HEK293T (cell line): ENCODE measurements around the gene LRRC4C.

Experiments
- CTCF ChIA-PET: fragments of 350-600 bp; formaldehyde crosslinking; extraction: SDS; loops from one replicate; lab custom pipeline; 2021; ENCODE audit warnings: antibody characterized with exemption, inconsistent platforms; lab: Yijun Ruan, JAX
- POLR2A ChIA-PET: fragments of 350-600 bp; formaldehyde crosslinking; extraction: SDS; loops from one replicate; lab custom pipeline; 2020; ENCODE audit warnings: antibody characterized with exemption, inconsistent platforms; lab: Yijun Ruan, JAX
- DNase-seq: peaks from one replicate; pipeline ENCODE4 v3.0.0; 2012; ENCODE audit warnings: mixed read lengths; ENCODE audit errors: extremely low spot score
- ARNT ChIP-seq: fragments of 450-650 bp; IDR thresholded peaks from 2 replicates; pipeline ENCODE4 v1.6.1; 2017; ENCODE audit warnings: mild to moderate bottlenecking
- BHLHE40 ChIP-seq: fragments of 450-650 bp; IDR thresholded peaks from 2 replicates; pipeline ENCODE4 v1.6.1; 2016; ENCODE audit warnings: mild to moderate bottlenecking, moderate library complexity, borderline replicate concordance
- CTBP1 ChIP-seq: fragments of 450-650 bp; IDR thresholded peaks from 2 replicates; pipeline ENCODE4 v1.6.1; 2016; ENCODE audit warnings: borderline replicate concordance
- ELF4 ChIP-seq: fragments of 450-650 bp; IDR thresholded peaks from 2 replicates; pipeline ENCODE4 v1.6.1; 2017; ENCODE audit warnings: antibody characterized with exemption
- FOXA1 ChIP-seq: fragments of 450-650 bp; IDR thresholded peaks from 2 replicates; pipeline ENCODE4 v1.6.1; 2016; ENCODE audit warnings: mild to moderate bottlenecking
- FOXK2 ChIP-seq: fragments of 450-650 bp; IDR thresholded peaks from 2 replicates; pipeline ENCODE4 v1.6.1; 2016; ENCODE audit warnings: mild to moderate bottlenecking
- FOXM1 ChIP-seq: fragments of 450-650 bp; IDR thresholded peaks from 2 replicates; pipeline ENCODE4 v1.6.1; 2017; ENCODE audit warnings: mild to moderate bottlenecking, borderline replicate concordance
- HDGF ChIP-seq: fragments of 450-650 bp; IDR thresholded peaks from 2 replicates; pipeline ENCODE4 v1.6.1; 2017; ENCODE audit warnings: antibody characterized with exemption, borderline replicate concordance
- L3MBTL2 ChIP-seq: fragments of 450-650 bp; conservative IDR thresholded peaks from 2 replicates; pipeline ENCODE4 v1.6.1; 2016; ENCODE audit warnings: mild to moderate bottlenecking
- LEF1 ChIP-seq: fragments of 450-650 bp; IDR thresholded peaks from 2 replicates; pipeline ENCODE4 v1.6.1; 2017; ENCODE audit warnings: mild to moderate bottlenecking, borderline replicate concordance
- NFRKB ChIP-seq: fragments of 450-650 bp; IDR thresholded peaks from 2 replicates; pipeline ENCODE4 v1.6.1; 2016; ENCODE audit warnings: mild to moderate bottlenecking, moderate library complexity
- PKNOX1 ChIP-seq: fragments of 450-650 bp; IDR thresholded peaks from 2 replicates; pipeline ENCODE4 v1.6.1; 2016
- SP1 ChIP-seq: fragments of 450-650 bp; IDR thresholded peaks from 2 replicates; pipeline ENCODE4 v1.6.1; 2017
- SUZ12 ChIP-seq: fragments of 450-650 bp; IDR thresholded peaks from 2 replicates; pipeline ENCODE4 v1.6.1; 2016; ENCODE audit warnings: mild to moderate bottlenecking
- TARDBP ChIP-seq: fragments of 450-650 bp; IDR thresholded peaks from 2 replicates; pipeline ENCODE4 v1.6.1; 2016
- ZNF384 ChIP-seq: fragments of 450-650 bp; IDR thresholded peaks from 2 replicates; pipeline ENCODE4 v1.6.1; 2016

Gene LRRC4C

GRCh38 chr11:40619654-40620053 is 839.8 kb downstream of the LRRC4C start:
- no peak for DNase-seq
- TF ChIP-seq ELF4 (no peak), FOXK2 (no peak), BHLHE40 (no peak), CTBP1 (no peak), NFRKB (no peak), FOXM1 (no peak), SUZ12 (no peak), SP1 (no peak), TARDBP (no peak)
- ChIA-PET CTCF (no interaction called here), POLR2A (no interaction called here)

GRCh38 chr11:40606800-40607199 is 852.7 kb downstream of the LRRC4C start:
- TF ChIP-seq NFRKB (no peak), CTBP1 (no peak), LEF1 (no peak), ARNT (no peak), FOXK2 (no peak), TARDBP (no peak), HDGF (no peak), L3MBTL2 (no peak)
- POLR2A ChIA-PET: no interaction called here
- CTCF ChIA-PET: no interaction called here

GRCh38 chr11:40602866-40603552 is 856.4 kb downstream of the LRRC4C start:
- POLR2A ChIA-PET: no interaction called here
- CTCF ChIA-PET: no interaction called here

More at GRCh38 chr11:40606800-40607199, 852.7 kb downstream of the LRRC4C start:
- DNase-seq: no peak

GRCh38 chr11:40597546-40598113 is 861.8 kb downstream of the LRRC4C start:
- CTCF ChIA-PET: no interaction called here
- POLR2A ChIA-PET: no interaction called here
- TF ChIP-seq ARNT: no peak
- TF ChIP-seq FOXA1: no peak
- TF ChIP-seq ZNF384: no peak
- TF ChIP-seq BHLHE40: no peak
- TF ChIP-seq L3MBTL2: no peak
- TF ChIP-seq CTBP1: no peak
- TF ChIP-seq SP1: no peak
- TF ChIP-seq ELF4: no peak
- no peak for TF ChIP-seq FOXM1
- no peak for TF ChIP-seq SUZ12
- TF ChIP-seq HDGF: no peak
- no peak for TF ChIP-seq NFRKB
- no peak for TF ChIP-seq LEF1
- DNase-seq: no peak

More at GRCh38 chr11:40602866-40603552, 856.4 kb downstream of the LRRC4C start:
- DNase-seq: no peak
- no peak for TF ChIP-seq TARDBP
- TF ChIP-seq FOXM1: no peak
- no peak for TF ChIP-seq SP1
- no peak for TF ChIP-seq PKNOX1
- TF ChIP-seq CTBP1: no peak
- no peak for TF ChIP-seq ZNF384
- TF ChIP-seq NFRKB: no peak
- TF ChIP-seq BHLHE40: no peak
- TF ChIP-seq ELF4: no peak
- TF ChIP-seq ARNT: no peak
- TF ChIP-seq FOXK2: no peak
- TF ChIP-seq LEF1: no peak

- no peak for DNase-seq
- POLR2A ChIA-PET: no interaction called here
- no peak for TF ChIP-seq FOXA1
- TF ChIP-seq ARNT: no peak
- TF ChIP-seq SUZ12: no peak
- no peak for TF ChIP-seq HDGF
- TF ChIP-seq ZNF384: no peak
- no peak for TF ChIP-seq L3MBTL2
- CTCF ChIA-PET: no interaction called here
Measured at GRCh38 chr11:40573254-40573891, 886.1 kb downstream of the LRRC4C start.

GRCh38 chr11:40569947-40570531 is 889.4 kb downstream of the LRRC4C start:
- TF ChIP-seq BHLHE40: no peak
- TF ChIP-seq TARDBP: no peak
- no peak for TF ChIP-seq CTBP1
- TF ChIP-seq FOXM1: no peak
- no peak for TF ChIP-seq SP1
- no peak for TF ChIP-seq FOXK2
- no peak for TF ChIP-seq L3MBTL2
- no peak for TF ChIP-seq SUZ12
- no peak for TF ChIP-seq ZNF384
- no peak for TF ChIP-seq PKNOX1
- no peak for TF ChIP-seq ELF4
- no peak for TF ChIP-seq NFRKB
- no peak for TF ChIP-seq ARNT
- no peak for TF ChIP-seq LEF1
- no peak for TF ChIP-seq FOXA1
- TF ChIP-seq HDGF: no peak
- ChIA-PET POLR2A (no interaction called here), CTCF (no interaction called here)
- no peak for DNase-seq
